Smooth muscle cell (in vitro differentiated cells): ENCODE results near the gene BACE1. TPM values are rescaled to one million over a fixed set of nuclear protein-coding genes. Genes with fewer than 3 reads are reported as not detected.
A peak's percentile ranks its signal among the peaks of the same experiment; 100 is the strongest.
"Not testable (repeated sequence)": the region's sequence is repeated elsewhere in the genome, so short reads cannot be mapped to it uniquely, and the experiment has no call there.

Experiments
- DNase-seq: peaks from one replicate; lab custom pipeline; 2025; ENCODE audit not compliant: unreplicated experiment; lab: John Stamatoyannopoulos, UW
- H2AFZ ChIP-seq: fragments of 200-600 bp; sonication (generic); 2 replicates; pipeline ENCODE4 v1.6.0; 2016; ENCODE audit warnings: antibody characterized with exemption, low read depth, mild to moderate bottlenecking
- H3F3A ChIP-seq: fragments of 200-600 bp; sonication (generic); 2 replicates; pipeline ENCODE4 v1.6.0; 2017; ENCODE audit warnings: antibody characterized with exemption, low read depth
- H3K27ac ChIP-seq: fragments of 200-600 bp; sonication (generic); 2 replicates; pipeline ENCODE4 v1.5.1; 2016; ENCODE audit warnings: low read depth, mild to moderate bottlenecking
- H3K27me3 ChIP-seq: fragments of 200-600 bp; sonication (generic); 2 replicates; pipeline ENCODE4 v1.6.1; 2016; ENCODE audit warnings: low read depth, mild to moderate bottlenecking
- H3K36me3 ChIP-seq: fragments of 200-600 bp; sonication (generic); 2 replicates; pipeline ENCODE4 v1.5.1; 2016; ENCODE audit warnings: low read depth
- H3K4me1 ChIP-seq: fragments of 200-600 bp; sonication (generic); 2 replicates; pipeline ENCODE4 v1.5.1; 2016; ENCODE audit warnings: low read depth
- H3K4me2 ChIP-seq: fragments of 200-600 bp; sonication (generic); 2 replicates; pipeline ENCODE4 v1.6.0; 2016; ENCODE audit warnings: mild to moderate bottlenecking
- H3K4me3 ChIP-seq: fragments of 200-600 bp; sonication (generic); 2 replicates; pipeline ENCODE4 v1.5.1; 2016; ENCODE audit warnings: mild to moderate bottlenecking
- H3K79me2 ChIP-seq: fragments of 200-600 bp; sonication (generic); 2 replicates; pipeline ENCODE4 v1.6.0; 2016; ENCODE audit warnings: low read depth, mild to moderate bottlenecking
- H3K9ac ChIP-seq: fragments of 200-600 bp; sonication (generic); 2 replicates; pipeline ENCODE4 v1.6.0; 2016; ENCODE audit warnings: low read depth
- H3K9me3 ChIP-seq: fragments of 200-600 bp; sonication (generic); replicated peaks from 2 replicates; pipeline ENCODE4 v1.5.1; 2016; ENCODE audit warnings: low read depth
- H4K20me1 ChIP-seq: fragments of 200-600 bp; sonication (generic); 2 replicates; pipeline ENCODE4 v1.6.0; 2016; ENCODE audit warnings: low read depth
- CTCF ChIP-seq: fragments of 200-600 bp; sonication (generic); IDR thresholded peaks from 2 replicates; pipeline ENCODE4 v1.5.1; 2017; ENCODE audit warnings: borderline replicate concordance, mild to moderate bottlenecking, antibody characterized with exemption; ENCODE audit not compliant: insufficient read depth, poor library complexity, severe bottlenecking
- WGBS: methylation state at CpG from one replicate; pipeline ENCODE4 v1.1.7; 2016; ENCODE audit warnings: low lambda C conversion rate; 5-methylcytosine and 5-hydroxymethylcytosine counted together
- polyA plus RNA-seq: library from polyadenylated mRNA; unstranded; fragments of >200 nt; fragmentation: Nextera tagmentation; extraction: Ambion mirVana; gene quantifications from 2 replicates; pipeline ENCODE4 v1.2.1, GENCODE V29; 2016
- total RNA-seq: library from RNA; depleted of rRNA; stranded (reverse); fragments of >200 nt; gene quantifications from 2 replicates; pipeline ENCODE4 v1.2.3, GENCODE V29; 2014

Gene BACE1
- total and polyA plus RNA-seq, 2 experiments from 2014 or later: 17.5 to 32.4 TPM

- H3K36me3 ChIP-seq: peaks cover 3% of the 10 kb centered on the region
- TF ChIP-seq CTCF: no peak
- no peak overlapping the region for H3K27ac ChIP-seq
- H4K20me1 ChIP-seq: no peaks in the 10 kb centered on the region
- H3K9me3 ChIP-seq: no peaks in the 10 kb centered on the region
- no peaks in the 10 kb centered on the region for H3K79me2 ChIP-seq
- no peak overlapping the region for H3K4me2 ChIP-seq
- H3K4me1 ChIP-seq: no peaks in the 10 kb centered on the region
- no peaks in the 10 kb centered on the region for H3K27me3 ChIP-seq
- H3K4me3 ChIP-seq: no peak overlapping the region
- DNase-seq: no peak
- H2AFZ ChIP-seq: no peak overlapping the region
- 77% methylated on average over 2 of the region's 2 CpGs for WGBS
- H3F3A ChIP-seq: no peaks in the 10 kb centered on the region
- no peak overlapping the region for H3K9ac ChIP-seq
Measured at GRCh38 chr11:117265745-117266144, 50.3 kb downstream of the BACE1 start.

GRCh38 chr11:117264624-117265323 is 51.3 kb downstream of the BACE1 start:
- not testable (repeated sequence) for H3K79me2 ChIP-seq, H2AFZ ChIP-seq, DNase-seq, H3F3A ChIP-seq, H3K9ac ChIP-seq, H3K36me3 ChIP-seq, H3K4me1 ChIP-seq, H3K4me3 ChIP-seq, H3K27ac ChIP-seq, H3K9me3 ChIP-seq, H3K4me2 ChIP-seq, H4K20me1 ChIP-seq, H3K27me3 ChIP-seq
- 96% methylated on average over 7 of the region's 7 CpGs for WGBS

- no peak overlapping the region for H3K4me3 ChIP-seq
- H3K9ac ChIP-seq: no peak overlapping the region
- peak overlapping the region; percentile 2 for H3K4me2 ChIP-seq
- H3K79me2 ChIP-seq: no peaks in the 10 kb centered on the region
- peaks cover 18% of the 10 kb centered on the region for H4K20me1 ChIP-seq
- TF ChIP-seq CTCF: no peak
- no peak overlapping the region for H3K27ac ChIP-seq
- peaks cover 5% of the 10 kb centered on the region for H3K4me1 ChIP-seq
- no peaks in the 10 kb centered on the region for H3K27me3 ChIP-seq
- H3K36me3 ChIP-seq: peaks cover 7% of the 10 kb centered on the region
- no peaks in the 10 kb centered on the region for H3F3A ChIP-seq
- no peak overlapping the region for H2AFZ ChIP-seq
- WGBS: 56% methylated on average over 1 of the region's 1 CpG
- DNase-seq: no peak
- H3K9me3 ChIP-seq: no peaks in the 10 kb centered on the region
Measured at GRCh38 chr11:117259417-117259816, 56.6 kb downstream of the BACE1 start.

- Histone ChIP-seq H3F3A (no peaks in the 10 kb centered on the region), H3K4me3 (no peak overlapping the region), H3K9ac (no peak overlapping the region), H3K4me1 (peaks cover 5% of the 10 kb centered on the region), H3K79me2 (no peaks in the 10 kb centered on the region), H3K9me3 (no peaks in the 10 kb centered on the region), H3K36me3 (peaks cover 7% of the 10 kb centered on the region), H2AFZ (no peak overlapping the region), H3K27me3 (no peaks in the 10 kb centered on the region), H4K20me1 (peaks cover 18% of the 10 kb centered on the region), H3K27ac (no peak overlapping the region), H3K4me2 (no peak overlapping the region)
- no peak for DNase-seq
- WGBS: 98% methylated on average over 2 of the region's 2 CpGs
- TF ChIP-seq CTCF: no peak
Measured at GRCh38 chr11:117258576-117258975, 57.5 kb downstream of the BACE1 start.
